Sciatic nerve (tissue), 2 donors: ENCODE data around the gene ZNF879. TPM values are rescaled to one million over a fixed set of nuclear protein-coding genes. Genes with fewer than 3 reads are reported as not detected.

Source experiments
- ATAC-seq: fragments of 200-7000 bp; cut with Tn5 transposase; one replicate; pipeline ENCODE4 v1.9.1; 2020; ENCODE audit warnings: mild to moderate bottlenecking, moderate library complexity
- DNase-seq: peaks from one replicate; pipeline ENCODE4 v3.0.0-alpha.2; 2020; ENCODE audit warnings: low spot score
- intact Hi-C: fragments of 100-400 bp; cut with DNase I; formaldehyde crosslinking; loops from one replicate; pipeline ENCODE4 v1.14.2; 2022
- total RNA-seq: library from RNA; stranded (reverse); fragmentation: NEBNext Ultra II Directional; extraction: Animal tissue kit (Norgen Biotek cat#: 25700); gene quantifications from one replicate; pipeline ENCODE4 v1.2.1, GENCODE V29; 2021
- donor health status: DM: no; HTN: no; CAD: no.
- donor health status: DM: no; HTN: no; CAD: no.

Gene ZNF879
- total RNA-seq, 1 donor from 2014 or later, result 6.2 TPM

DNA sequence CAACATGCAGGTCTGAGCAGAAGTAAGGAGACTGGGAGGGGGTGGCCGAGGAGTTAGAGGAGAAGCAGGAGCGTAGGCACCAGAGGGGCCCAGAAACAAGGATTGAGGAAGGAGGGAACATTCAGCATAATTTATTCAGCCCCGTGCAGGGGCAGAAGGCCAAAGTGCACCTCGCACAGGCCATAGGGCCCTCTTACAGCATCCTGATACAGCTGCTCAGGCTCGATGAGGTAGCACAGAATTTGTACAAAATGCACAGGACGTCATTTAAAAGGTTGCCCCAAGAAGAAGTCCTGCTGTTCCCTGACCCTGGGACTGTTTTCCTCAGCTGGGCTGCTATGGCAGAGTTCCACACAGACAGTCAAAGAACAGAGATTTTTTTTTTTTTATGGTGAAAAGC, 26.4 kb upstream of the ZNF879 start:
- ATAC-seq, result no peak
- intact Hi-C loops, result no loop called here
- DNase-seq, result no peak

DNA sequence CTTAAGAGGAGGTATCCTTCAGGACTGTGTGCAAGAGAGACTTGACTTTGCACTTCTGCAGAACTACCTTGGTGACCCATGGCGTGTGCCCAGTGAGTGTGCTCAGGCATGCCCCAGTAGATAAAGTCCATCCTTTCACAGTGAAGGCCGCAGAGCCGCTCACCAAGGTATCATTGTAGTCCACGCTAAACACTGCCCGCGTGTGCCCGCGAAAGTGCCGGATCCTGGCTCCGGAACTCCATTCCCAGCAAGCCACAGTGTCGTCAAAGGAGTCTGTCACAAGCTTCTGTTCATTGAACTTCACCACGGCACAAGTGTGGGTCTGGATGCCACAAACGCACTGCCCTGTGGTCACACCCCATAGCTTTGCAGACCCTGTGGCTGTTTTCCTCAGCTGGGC, 25.2 kb upstream of the ZNF879 start:
- ATAC-seq (no peak), DNase-seq (no peak)
- intact Hi-C loops, result no loop called here

DNA sequence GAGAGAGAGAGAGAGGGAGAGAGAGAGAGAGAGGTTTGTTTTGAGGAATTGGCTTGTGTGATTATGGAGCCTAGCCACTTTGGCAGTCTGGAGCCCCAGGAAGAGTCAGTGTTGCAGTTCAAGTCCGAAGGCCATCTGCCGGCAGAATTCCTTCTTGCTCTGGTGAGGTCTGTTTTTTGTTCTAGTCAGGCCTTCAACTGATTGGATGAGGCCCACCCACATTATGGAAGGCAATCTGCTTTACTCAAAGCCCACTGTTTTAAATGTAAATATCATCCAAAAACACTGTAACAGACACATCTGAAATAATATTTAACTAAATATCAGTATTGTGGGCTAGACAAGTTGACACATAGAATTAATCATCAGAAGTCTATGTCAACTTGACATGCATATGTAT, 17.0 kb upstream of the ZNF879 start:
- no peak for ATAC-seq
- no peak for DNase-seq
- intact Hi-C loops, result no loop called here

DNA sequence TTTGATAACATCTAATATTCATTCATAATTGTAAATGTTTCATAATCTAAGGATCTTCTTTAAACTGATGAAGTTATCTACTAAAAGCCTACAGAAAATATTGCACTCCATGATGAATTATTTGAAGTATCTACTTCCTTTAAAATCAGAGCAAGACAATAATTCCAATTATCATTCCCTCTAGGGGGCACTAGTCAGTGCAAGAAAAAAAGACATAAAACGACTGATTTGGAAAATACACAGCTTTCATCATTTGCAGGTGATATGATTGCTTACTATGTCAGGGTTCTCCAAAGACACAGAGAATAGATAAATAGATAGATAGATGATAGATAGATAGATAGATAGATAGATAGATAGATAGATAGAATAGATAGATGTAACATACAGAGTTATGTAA, 14.9 kb upstream of the ZNF879 start:
- no peak for DNase-seq
- intact Hi-C loops, result no loop called here
- ATAC-seq, result no peak

DNA sequence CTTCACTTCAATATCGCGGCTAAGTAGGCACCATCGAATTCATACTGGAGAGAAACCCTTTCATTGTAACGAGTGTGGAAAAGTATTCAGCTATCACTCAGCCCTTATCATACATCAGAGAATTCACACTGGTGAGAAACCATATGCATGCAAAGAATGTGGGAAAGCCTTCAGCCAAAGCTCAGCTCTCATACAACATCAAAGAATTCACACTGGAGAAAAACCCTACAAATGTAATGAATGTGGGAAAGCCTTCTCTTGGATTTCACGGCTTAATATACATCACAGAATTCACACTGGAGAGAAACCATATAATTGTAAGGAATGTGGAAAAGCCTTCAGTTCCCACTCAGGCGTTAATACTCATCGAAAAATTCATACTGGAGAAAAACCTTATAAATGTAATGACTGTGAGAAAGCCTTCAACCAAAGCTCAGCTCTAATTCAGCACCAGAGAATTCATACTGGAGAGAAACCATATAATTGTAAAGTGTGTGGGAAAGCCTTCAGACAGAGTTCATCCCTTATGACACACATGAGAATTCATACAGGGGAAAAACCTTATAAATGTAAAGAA, 9.5 kb downstream of the ZNF879 start:
- intact Hi-C loops, result no loop called here
- no peak for ATAC-seq
- DNase-seq, result no peak

DNA sequence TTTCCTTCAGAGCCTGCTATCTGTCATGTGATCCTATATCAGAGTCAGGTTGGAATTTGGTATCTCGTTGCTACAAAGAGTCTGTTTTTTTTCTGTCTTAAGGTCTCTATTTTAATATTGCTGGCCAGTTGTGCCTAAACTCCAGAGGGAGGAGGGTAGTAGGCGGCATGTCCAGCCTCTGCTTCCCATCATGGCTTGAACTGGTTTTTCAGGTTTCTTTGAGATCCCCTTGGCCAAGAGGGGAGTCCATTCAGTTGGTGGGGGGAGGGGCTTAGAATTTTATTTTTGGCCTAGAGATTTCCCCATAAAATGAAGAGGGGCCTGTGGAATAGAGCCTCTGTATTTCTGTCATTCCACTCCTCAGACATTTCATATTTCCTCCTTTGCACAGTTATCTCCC, 21.2 kb downstream of the ZNF879 start:
- no peak for DNase-seq
- intact Hi-C loops, result no loop called here
- ATAC-seq, result no peak

DNA sequence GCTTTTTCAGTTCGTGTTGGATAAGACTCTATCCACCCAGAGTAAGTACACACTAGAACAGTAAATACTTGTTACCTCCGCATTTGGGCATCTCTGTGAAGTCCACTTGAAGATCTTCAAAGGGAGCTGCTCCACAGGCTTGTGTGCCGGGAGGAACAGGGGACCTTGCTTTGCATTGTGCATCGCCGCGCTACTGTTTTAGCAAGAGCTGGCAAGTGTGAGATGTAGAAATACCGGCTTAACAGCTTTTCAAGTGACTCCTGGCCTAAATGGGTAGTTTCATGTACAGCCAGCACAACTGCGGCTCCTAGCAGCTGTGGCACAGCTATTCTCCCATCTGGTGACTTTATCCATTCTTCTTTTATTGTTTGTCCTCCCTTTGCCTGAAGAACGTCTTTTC, 28.2 kb downstream of the ZNF879 start:
- DNase-seq (no peak), ATAC-seq (no peak)
- intact Hi-C loops, result no loop called here

DNA sequence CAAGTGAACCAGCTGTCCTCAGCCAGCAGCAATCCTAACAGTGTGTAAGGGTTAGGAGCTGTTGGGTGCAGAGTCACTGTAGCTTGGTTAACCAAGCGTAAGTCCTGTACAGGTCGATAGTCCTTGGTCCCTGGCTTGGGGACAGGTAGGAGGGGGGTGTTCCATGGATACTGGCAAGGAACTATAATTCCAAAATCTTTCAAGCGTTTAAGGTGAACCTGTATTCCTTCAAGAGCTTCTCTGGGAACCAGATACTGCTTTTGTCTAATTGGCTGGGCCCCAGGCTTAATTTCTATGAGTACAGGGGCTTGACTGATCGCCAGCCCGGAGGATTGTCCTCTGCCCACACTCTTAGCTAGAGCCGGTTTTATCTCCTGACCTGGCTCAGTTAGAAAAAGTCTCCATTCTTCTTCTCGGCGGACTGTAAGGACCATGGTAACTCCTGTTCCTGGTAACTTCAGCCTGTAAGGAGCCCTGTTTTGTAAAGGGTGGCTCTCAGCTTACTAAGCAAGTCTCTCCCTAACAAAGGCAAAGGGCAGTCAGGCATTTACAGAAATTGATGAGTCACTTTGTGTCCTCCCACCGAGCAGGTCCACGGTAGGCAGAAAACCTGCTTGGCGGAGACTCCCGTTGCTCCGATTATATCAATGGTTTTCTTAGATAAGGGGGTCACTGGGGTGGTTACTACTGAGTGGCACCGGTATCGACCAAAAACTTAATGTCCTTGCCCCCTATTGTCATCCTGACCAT, 30.6 kb downstream of the ZNF879 start:
- intact Hi-C loops, result no loop called here
- DNase-seq (no peak), ATAC-seq (no peak)

DNA sequence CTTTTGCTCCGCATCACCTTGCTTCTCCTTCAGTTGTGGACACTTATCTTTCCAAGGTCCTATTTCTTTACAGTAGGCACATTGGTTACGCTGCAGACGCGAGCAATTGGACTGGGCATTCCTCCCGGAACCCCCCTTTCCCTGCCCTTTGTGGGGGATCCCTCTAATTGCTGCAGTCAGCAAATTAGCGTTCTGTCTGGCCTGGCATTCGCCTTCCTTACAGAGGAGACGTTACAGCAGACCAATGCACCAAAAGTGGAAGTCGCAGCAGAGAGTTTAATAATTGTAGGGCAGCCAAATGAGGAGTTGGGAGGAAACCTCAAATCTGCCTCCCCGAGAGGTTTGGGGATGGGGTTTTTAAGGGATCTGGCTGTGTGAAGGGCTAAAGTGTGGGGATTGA, 31.3 kb downstream of the ZNF879 start:
- DNase-seq (no peak), ATAC-seq (no peak)
- intact Hi-C loops, result no loop called here

DNA sequence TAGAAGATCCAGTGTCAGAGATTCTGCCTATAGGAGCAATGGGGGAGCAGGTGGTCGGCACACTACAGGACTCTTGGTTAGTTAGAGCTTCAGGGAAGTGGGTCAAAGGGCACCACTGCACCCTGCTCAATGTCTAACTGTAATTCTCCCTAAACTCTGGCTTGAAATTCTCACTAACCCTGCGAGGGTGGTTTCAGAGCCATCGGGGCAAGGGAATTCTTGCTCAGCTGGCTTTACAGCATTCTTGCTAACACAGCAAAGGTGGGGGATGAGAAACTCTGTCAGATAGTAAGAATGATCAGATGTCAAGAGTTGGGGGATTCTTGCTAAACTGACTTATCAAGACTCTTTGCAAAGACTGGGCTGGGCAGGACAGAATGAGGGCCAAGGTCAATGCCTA, 31.8 kb downstream of the ZNF879 start:
- intact Hi-C loops, result no loop called here
- ATAC-seq (no peak), DNase-seq (no peak)

DNA sequence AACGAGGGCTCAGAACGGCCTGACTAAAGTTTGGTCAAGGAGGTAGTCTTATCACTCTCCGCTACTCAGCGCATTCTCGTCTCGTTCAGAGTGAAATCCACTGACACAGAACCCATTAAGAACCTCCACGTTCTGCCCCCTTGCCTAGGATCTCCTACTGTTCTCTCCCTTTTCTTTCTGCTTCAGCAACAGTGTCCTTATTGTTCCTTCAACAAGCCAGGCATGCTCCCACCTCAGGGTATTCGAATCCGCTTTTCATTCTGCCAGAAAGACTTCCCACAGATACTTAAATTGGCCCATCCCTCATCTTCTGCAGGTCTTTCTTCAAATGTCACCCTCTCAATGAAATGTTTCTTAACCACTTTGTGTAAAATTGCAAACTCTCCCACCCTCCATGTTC, 32.2 kb downstream of the ZNF879 start:
- intact Hi-C loops, result no loop called here
- DNase-seq, result no peak
- no peak for ATAC-seq

DNA sequence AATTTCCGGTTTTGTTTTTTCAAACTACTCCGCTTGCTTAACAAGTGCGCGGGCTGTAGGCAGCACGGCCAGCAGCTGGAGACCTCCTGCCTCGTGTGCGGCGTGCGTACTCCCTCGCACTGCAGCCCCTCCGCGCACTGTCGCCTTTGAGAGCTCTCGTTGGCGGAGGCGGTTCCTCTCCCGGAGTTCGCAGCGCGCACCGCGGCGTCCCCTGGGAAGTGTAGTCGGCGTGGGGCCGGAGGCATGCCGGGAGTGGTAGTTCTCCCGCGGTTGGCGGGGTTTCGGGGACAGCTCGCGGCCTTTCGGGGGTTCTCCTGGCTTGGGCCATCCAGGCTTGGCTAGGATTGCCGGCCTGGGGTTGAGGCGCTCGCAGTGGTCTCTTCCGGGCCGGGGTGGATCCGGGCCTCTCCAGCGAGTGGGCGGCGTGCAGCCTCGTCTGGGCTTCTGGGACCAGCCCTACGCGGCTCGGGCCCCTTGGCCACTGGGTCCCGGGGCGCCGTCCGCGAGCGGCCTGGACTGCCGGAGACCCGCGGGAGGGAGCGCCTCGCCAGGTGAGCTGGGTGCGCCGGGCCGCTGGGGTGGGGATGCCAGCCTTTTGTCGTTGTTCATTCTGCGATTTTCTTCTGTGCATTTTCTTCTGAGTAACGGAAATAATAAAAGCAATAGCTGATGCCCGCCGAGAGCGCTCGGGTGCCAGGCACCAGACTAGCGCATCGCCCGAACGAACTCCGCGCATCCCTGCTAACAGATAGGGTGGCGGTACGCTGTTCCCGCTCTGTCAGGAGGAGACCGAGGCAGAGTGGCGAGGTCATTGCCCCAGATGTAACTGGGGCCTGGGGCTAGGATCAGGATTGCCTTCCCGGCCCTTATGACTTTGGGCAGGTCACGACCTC, 36.8 kb downstream of the ZNF879 start, which contains the start of gene ZNF354C:
Gene ZNF354C (plus strand): TSS at position 258 of the 893 bp plus-strand sequence. CDS start 1,696 bp downstream, outside the sequence.
- intact Hi-C loops, result no loop called here
- ATAC-seq (peak; percentile 100), DNase-seq (peak; percentile 94)

DNA sequence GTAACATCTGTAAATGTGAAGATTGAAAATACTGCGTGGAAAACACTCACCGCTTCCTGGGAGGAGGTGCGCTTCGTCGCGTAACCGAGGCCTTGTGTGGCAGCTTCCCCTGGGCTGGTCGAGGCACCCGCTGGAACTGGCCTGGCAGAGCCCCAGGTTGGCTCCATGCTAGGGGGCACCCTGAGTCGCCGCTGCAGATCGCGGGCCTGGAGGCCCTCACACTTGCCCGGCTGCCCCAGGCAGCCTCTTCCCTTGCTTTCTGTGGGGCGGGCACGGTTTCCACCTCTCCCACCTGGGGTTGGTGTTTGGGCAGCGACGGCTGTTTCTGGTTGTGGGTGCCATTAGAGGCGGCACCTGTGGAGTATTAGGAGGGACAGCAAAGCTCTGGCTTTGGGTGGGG, 37.4 kb downstream of the ZNF879 start:
- peak; percentile 11 for ATAC-seq
- intact Hi-C loops, result no loop called here
- DNase-seq, result no peak

DNA sequence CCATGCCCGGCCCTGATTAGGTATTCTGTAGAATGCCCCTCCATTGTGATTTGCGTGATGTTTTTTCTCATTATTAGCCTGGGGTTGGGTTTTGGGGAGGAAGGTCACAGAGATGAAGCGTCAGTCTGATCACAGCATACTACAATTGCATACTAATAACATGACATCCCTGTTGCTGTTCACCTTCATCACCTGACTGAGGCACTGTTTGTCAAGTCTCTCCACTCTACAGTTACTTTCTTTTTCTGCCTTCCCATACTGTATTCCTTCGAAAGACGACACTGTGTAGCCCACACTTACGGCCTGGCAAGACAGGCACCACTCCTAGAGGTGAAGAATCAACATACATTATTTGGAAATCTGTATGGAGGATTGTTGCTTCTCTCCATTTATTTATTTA, 42.1 kb downstream of the ZNF879 start:
- no peak for ATAC-seq
- DNase-seq, result no peak
- intact Hi-C loops, result no loop called here

DNA sequence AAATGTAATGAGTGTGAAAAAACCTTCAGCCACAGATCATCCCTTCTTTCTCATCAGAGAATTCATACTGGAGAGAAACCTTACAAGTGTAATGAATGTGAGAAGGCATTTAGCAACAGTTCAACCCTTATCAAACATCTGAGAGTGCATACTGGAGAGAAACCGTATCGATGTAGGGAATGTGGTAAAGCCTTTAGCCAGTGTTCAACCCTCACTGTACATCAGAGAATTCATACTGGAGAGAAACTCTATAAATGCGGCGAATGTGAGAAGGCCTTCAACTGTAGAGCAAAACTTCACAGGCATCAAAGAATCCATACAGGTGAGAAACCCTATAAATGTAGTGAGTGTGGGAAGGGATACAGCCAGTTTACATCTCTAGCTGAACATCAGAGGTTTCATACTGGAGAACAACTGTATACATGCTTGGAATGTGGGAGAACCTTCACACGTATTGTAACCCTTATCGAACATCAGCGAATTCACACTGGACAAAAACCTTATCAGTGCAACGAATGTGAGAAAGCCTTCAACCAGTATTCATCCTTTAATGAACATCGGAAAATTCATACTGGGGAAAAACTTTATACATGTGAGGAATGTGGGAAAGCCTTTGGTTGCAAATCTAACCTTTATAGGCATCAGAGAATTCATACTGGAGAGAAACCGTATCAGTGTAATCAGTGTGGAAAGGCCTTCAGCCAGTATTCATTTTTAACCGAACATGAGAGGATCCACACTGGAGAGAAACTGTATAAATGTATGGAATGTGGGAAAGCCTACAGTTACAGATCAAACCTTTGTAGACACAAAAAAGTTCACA, 55.8 kb downstream of the ZNF879 start:
- ATAC-seq, result no peak
- intact Hi-C loops, result no loop called here
- DNase-seq, result no peak

DNA sequence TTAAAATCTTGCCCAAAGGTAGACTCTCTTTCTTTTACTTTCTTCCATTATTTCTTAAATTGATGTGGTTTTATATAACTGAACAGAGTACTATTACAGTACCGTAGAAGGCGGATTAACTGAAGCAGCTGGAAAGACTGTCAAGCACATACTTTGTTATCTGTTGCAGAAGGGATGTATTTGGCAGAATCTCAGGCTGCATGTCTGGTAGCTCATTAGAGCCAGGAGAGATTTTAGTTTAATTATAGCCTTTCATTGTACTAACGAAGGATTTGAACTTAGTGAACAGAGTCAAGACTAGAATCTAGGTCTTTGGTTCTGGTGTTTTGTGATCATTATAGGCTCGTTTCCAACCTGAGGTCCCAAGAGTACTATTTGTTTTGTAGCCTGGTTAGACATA, 57.1 kb downstream of the ZNF879 start:
- intact Hi-C loops, result no loop called here
- ATAC-seq (no peak), DNase-seq (no peak)
